Right lobe of liver (tissue), 4 donors: Measurements from ENCODE around the gene ZNF430.

Experiments
- POLR2A ChIP-seq: fragments of 450-650 bp; IDR thresholded peaks from one replicate; pipeline ENCODE4 v1.6.1; 2017; ENCODE audit warnings: antibody characterized with exemption, mild to moderate bottlenecking
- TF ChIP-seq, protein P1 (sequence below), 4 donors: fragments of 200-600 bp in 3 of 4; fragments of 450-650 bp in 1 of 4; IDR thresholded peaks; one replicate each; pipeline versions ENCODE4 v1.5.1 to v1.8.0; 2016 to 2022; ENCODE audit warnings: antibody characterized with exemption in 4 of 4, mild to moderate bottlenecking in 2 of 4
- donor health status: DM: no; HTN: no; CAD: no.
- donor health status: DM: no; HTN: no; CAD: no.
- donor health status: DM: no; HTN: yes; CAD: no.

DNA sequence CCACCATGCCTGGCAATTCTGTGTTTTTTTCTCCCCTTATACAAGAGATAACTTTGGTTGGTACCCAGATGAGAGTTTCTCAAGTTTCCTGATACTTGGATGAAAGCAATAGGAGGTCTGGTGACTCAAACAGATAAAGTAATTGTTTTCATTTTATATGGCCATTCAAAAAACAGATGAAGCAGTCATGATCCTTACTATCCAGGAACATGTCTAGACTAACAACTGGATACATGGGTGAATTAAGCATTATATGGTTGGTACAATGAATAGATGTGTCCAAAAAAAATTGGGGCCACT, 8.5 kb downstream of the ZNF430 start:
- TF ChIP-seq, protein P1, sequence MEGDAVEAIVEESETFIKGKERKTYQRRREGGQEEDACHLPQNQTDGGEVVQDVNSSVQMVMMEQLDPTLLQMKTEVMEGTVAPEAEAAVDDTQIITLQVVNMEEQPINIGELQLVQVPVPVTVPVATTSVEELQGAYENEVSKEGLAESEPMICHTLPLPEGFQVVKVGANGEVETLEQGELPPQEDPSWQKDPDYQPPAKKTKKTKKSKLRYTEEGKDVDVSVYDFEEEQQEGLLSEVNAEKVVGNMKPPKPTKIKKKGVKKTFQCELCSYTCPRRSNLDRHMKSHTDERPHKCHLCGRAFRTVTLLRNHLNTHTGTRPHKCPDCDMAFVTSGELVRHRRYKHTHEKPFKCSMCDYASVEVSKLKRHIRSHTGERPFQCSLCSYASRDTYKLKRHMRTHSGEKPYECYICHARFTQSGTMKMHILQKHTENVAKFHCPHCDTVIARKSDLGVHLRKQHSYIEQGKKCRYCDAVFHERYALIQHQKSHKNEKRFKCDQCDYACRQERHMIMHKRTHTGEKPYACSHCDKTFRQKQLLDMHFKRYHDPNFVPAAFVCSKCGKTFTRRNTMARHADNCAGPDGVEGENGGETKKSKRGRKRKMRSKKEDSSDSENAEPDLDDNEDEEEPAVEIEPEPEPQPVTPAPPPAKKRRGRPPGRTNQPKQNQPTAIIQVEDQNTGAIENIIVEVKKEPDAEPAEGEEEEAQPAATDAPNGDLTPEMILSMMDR (IDR thresholded peaks at IDR 0.05) = no peak
- TF ChIP-seq POLR2A = no peak
